ENCODE results near the gene C1QTNF2. TPM values are rescaled to one million over a fixed set of nuclear protein-coding genes. Genes with fewer than 3 reads are reported as not detected.
"Not testable (repeated sequence)": the region's sequence is repeated elsewhere in the genome, so short reads cannot be mapped to it uniquely, and the experiment has no call there.

Gene C1QTNF2
- total RNA-seq, 4 donors from 2014 or later: 1.1 TPM; not detected in 2

DNA sequence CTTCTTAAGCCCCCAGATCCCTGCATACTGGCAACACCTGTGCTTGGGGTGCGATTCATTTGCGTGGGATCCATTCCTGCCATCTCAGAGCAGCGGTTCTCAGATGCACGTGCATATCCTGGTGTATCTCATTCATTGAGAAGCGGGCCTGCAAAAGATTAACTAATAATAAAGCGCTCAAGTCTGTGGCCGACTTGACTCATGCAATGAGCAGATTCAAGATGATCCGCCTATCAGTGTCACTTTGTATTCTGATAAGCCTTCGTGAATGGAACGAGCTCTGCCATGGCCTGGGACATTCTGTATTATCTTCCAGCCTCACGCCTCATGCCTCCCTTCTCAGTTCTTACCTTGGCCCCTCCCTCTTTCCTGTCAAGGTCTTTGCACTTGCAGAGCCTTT is 22.3 kb downstream of the C1QTNF2 start:
- Histone ChIP-seq H3K4me1 (peaks cover 0 to 4% of the 10 kb centered on the region in 2 donors), H3K9me3 (no peaks in the 10 kb centered on the region), H3K27me3 (no peaks in the 10 kb centered on the region), H3K27ac (no peak overlapping the region), H3K4me3 (replicated peaks in 1 of 3) (no peak overlapping the region), H3K36me3 (no peaks in the 10 kb centered on the region)
- TF ChIP-seq, protein P1, sequence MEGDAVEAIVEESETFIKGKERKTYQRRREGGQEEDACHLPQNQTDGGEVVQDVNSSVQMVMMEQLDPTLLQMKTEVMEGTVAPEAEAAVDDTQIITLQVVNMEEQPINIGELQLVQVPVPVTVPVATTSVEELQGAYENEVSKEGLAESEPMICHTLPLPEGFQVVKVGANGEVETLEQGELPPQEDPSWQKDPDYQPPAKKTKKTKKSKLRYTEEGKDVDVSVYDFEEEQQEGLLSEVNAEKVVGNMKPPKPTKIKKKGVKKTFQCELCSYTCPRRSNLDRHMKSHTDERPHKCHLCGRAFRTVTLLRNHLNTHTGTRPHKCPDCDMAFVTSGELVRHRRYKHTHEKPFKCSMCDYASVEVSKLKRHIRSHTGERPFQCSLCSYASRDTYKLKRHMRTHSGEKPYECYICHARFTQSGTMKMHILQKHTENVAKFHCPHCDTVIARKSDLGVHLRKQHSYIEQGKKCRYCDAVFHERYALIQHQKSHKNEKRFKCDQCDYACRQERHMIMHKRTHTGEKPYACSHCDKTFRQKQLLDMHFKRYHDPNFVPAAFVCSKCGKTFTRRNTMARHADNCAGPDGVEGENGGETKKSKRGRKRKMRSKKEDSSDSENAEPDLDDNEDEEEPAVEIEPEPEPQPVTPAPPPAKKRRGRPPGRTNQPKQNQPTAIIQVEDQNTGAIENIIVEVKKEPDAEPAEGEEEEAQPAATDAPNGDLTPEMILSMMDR (IDR thresholded peaks at IDR 0.05): no peak
- intact Hi-C loops (cut with DNase I): loop anchor here (5.0 kb wide), 1 partner anchor 326 kb away; no protein-coding TSS in a partner anchor
- no peak for DNase-seq
- WGBS, 2 donors: 91 to 93% methylated on average over 11 of the region's 11 CpGs

DNA sequence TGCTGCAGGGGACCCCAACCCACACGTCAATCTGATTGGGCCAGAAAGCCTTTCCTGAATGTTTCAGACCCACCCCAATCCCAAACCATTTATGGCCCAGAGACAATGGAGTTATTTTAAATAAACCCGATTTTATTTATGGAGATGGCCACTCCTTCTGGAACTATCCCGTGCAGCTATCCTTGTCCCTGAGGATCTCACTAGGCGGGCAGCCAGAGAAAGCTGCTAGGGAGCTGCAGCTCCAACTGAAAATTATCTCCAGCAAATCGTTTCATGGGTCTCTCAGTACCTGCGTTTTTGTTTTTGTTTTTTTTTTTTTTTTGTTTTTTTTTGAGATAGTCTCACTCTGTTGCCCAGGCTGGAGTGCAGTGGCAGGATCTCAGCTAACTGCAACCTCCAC is 23.0 kb downstream of the C1QTNF2 start:
- Histone ChIP-seq H3K4me3 (replicated peaks in 1 of 3) (no peak overlapping the region), H3K9me3 (no peaks in the 10 kb centered on the region), H3K27me3 (no peaks in the 10 kb centered on the region), H3K36me3 (no peaks in the 10 kb centered on the region), H3K4me1 (peaks cover 0 to 4% of the 10 kb centered on the region in 2 donors), H3K27ac (no peak overlapping the region)
- DNase-seq: no peak
- TF ChIP-seq, protein P1 (IDR thresholded peaks at IDR 0.05): no peak
- no peak for TF ChIP-seq POLR2A (IDR thresholded peaks at IDR 0.05)
- intact Hi-C loops (cut with DNase I): loop anchor here (2.0 to 5.0 kb wide), 2 partner anchors 149 to 325 kb away; no protein-coding TSS in a partner anchor
- WGBS, 2 donors: 55 to 61% methylated on average over 6 of the region's 6 CpGs

DNA sequence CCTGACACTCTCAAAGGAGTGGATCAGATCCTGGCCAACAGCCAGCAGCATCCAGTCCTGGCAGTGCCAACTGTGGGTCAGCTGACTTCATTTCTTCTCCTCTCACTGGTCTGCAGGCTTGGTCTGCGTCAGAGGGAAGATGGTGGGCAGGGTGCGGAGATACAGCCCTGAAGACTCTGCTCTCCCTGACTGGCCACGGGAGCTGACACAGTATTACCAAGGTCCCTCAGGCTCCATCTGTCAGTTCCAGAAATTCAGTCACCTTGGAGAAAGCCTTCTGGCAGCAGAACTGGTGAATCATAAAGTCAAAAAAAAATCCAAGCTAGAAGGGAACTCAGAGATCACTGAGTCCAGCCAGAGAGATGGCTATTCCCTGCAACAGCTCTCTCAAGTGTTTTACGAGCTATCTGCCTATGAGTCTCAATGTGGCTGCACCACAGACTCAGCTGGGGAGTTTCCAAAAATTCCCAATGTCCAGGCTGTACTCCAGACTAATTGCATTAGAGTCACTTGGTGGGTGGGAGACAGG is 27.9 kb downstream of the C1QTNF2 start:
- TF ChIP-seq, protein P1 (IDR thresholded peaks at IDR 0.05): no peak
- TF ChIP-seq POLR2A (IDR thresholded peaks at IDR 0.05): no peak
- intact Hi-C loops (cut with DNase I): no loop called here
- Histone ChIP-seq H3K9me3 (no peaks in the 10 kb centered on the region), H3K27me3 (no peaks in the 10 kb centered on the region), H3K4me3 (replicated peaks in 1 of 3) (no peak overlapping the region), H3K27ac (no peak overlapping the region), H3K36me3 (no peaks in the 10 kb centered on the region), H3K4me1 (peaks cover 0 to 8% of the 10 kb centered on the region in 2 donors)
- WGBS, 2 donors: 77 to 85% methylated on average over 4 of the region's 4 CpGs
- peak; percentile 28 to 31 for DNase-seq

DNA sequence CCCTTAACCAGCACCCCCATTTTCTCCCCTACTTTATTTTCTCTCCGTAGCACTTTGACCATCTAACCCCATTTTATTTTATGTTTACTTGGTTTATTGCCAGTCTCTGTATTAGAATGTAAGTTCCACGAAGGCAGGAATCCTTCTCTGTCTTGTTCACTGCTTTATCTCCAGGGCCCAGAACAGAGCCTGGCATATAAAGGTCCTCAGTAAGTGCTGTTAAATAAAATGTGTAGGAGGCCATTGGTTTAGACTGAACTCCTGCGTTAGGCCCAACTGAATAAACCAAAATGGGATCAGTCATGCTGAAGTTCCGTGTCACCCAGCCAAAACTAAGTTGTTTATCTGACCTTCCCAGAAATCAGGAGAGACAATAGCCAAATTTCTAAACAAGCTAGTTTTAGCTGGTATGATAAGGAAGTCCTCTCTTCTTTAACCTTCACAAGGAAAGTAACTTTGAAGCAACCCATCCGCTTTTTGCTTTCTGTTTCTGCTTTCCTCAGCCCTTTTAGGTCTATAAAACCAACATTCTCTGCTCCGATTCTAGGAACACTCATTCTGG is 29.0 kb downstream of the C1QTNF2 start:
- Histone ChIP-seq H3K27ac (no peak overlapping the region), H3K4me3 (replicated peaks in 1 of 3) (no peak overlapping the region), H3K4me1 (peaks cover 0 to 8% of the 10 kb centered on the region in 2 donors), H3K9me3 (no peaks in the 10 kb centered on the region), H3K27me3 (no peaks in the 10 kb centered on the region), H3K36me3 (no peaks in the 10 kb centered on the region)
- intact Hi-C loops (cut with DNase I): no loop called here
- 75 to 80% methylated on average over 6 of the region's 6 CpGs for WGBS, 2 donors
- TF ChIP-seq, protein P1 (IDR thresholded peaks at IDR 0.05): no peak
- TF ChIP-seq POLR2A (IDR thresholded peaks at IDR 0.05): no peak
- no peak for DNase-seq

DNA sequence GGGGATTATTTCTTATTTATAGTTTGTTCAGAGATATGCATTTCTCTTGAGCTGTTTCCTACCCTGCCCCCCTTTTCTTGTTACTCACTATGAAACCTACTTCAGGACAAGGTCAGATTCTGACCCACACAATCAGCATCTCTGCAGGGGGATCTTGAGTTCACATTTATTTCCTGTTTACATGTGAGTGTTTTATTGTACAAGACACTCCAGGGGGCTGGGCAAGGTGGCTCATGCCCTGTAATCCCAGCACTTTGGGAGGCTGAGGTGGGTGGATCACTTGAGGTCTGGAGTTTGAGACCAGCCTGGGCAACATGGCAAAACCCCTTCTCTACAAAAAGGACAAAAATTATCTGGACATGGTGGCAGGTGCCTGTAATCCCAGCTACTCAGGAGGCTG is 29.9 kb downstream of the C1QTNF2 start:
- H3K27me3 ChIP-seq; H3K27ac ChIP-seq; H3K9me3 ChIP-seq; H3K36me3 ChIP-seq; intact Hi-C loops (cut with DNase I); H3K4me1 ChIP-seq; DNase-seq; H3K4me3 ChIP-seq (replicated peaks in 1 of 3): not testable (repeated sequence)

All from thyroid gland (tissue), 4 donors.